ENCODE measurements around the gene RCSD1.

The RCSD1 gene

DNA sequence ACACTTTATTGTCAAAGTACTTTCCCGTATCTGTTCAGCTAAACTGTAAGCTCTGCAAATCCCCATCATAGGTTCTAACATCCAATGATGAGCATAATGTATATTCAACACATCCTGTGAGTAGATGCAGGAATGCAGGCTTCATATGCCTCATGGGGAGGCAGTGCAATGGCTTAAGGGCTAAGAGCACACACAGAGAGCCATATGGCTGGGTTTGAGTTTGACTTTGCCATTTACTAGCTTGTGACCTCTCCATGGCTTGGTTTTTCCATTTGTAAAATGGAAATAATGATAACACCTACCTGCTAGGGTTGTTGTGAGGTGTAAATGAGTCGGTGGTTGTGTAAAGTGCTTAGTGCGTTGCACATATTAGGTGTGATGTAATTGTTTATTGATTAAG, 13.4 kb downstream of the RCSD1 start:
- no peak for DNase-seq

DNA sequence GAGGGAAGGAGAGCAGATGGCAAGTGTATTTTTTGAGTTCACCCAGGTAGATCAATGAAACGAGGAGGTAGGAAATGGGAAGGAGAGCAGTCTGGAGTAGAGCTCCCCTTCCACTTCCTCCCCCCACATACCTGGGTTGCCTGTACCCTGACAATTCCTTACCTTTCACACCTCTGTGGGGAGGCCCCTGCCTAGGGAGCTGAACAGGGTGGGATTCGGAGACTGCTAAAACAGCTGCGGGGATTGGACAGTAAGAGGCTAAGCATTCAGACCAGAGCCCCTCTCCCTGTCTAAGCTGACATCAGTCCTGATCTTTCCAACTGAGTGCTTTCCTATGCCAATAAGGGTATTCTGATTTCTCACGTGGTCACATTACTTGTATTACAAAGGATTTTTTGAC, 14.5 kb downstream of the RCSD1 start:
- no peak for DNase-seq

DNA sequence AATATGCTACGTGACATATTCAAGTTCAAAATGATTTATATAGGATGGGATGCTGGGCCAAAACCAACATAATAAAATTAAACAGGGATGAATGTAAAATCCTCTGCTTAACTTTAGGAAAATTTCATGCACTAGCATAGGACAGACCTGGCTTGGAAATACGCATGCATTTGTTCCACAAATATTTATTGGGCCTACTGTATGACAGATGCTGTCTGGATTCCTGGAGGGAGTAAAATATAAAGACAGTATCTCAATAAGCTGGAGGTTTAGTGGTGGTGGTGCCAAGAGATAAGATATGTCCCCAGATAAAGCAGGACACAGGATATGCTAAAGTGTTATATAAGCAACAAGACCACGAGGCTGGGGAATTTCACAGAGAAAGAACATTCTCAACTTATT, 15.1 kb downstream of the RCSD1 start:
- DNase-seq: no peak

DNA sequence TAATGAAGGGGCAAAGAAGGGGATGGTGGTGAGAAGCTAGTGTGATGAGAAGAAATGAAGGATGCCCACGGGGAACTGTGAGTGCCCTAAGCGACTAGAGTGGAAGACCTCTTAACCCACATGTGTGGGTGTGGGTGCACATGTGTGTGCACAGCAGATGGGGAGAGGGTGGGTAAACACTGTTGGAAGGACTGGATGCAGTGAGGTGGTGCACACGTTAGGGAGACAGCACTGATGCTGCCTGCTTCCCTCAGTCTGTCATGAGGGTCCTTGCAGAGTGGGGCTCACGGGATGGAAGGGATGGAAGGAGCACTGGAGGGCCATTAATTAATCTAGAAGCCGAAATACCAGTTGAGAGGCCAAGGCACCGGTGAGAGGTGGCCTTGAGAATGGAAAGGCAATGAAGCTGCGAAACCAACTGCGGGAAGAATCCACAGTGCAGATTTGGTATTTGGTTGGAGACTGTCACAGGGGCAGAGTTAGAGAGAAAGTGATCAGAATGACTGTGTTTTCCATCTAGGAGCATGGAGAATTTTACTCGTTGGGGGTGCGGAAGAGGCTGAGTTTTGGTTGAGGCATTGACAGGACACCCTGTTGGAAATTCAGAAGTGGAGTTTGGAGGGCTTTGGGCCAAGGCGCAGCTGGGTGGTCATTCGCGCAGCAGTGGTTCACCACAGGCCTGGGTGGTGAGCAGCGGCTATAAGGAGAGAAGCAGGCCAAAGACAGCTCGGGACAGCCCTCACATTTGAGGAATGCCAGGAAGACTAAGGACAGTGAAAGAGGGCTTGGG, 15.8 kb downstream of the RCSD1 start:
- no peak for DNase-seq

DNA sequence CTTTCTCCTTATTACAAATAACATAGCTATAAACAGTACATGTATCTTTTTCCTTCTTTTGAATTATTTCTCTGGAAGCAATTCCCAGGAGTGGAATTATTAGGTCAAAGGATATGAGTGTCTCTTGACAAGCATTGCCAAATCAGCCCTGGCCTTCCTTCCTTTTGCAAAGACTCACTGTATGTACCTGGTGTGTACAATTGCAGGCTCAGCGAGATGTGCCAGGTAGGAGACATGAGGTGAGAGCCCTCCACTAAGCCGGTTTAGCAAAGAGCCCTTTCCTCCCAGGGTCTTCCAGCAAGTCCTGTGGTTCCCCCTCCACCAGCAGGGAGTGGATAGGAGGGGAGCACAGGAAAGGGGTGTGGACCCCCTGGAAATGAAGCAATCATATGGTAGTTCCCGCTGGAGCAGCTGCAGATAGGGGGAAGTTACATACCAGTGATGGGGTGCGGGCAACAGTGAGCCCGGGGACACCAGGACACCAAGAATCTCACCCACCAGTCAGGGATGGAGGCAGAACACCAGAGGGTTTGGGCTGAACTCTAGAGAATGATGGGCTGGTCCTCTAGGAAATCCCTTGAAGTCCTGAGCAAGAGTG, 18.3 kb downstream of the RCSD1 start:
- no peak for DNase-seq

DNA sequence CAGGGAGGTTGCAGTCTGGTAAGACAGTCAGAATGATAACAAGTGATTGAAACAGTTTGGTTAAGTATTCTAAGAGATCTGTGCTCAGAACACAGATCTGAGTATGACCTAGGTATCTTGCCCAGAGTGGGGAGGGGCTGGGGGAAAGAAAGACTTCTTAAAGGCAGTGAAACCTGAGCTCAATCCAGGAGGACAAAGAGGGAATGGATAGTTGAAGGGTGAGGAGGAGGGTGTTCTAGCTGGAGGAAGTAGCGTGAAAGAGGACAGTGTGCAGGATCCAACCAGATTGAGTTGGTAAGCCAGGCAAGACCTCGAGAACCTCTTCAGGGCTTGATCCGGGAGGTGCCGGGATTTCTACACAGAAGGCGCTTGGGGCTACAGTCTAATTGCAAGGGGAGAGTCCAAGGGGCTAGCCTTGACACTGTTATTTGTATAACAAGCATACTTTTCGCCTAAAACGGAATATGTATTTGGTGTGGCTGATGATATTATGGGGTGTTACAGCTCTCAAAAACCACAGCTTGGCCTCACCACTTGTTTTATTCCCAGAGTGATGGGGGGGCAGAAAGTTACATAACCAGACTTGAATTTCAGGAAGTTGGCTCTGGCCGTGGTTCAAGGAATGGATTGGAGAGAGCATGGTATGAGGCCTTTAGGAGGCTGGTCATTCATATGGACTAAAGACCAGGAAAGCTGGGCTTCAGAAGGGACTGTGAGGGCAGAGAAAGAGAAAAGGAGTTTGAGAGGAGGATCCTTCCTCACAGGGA, 19.1 kb downstream of the RCSD1 start:
- no peak for DNase-seq

DNA sequence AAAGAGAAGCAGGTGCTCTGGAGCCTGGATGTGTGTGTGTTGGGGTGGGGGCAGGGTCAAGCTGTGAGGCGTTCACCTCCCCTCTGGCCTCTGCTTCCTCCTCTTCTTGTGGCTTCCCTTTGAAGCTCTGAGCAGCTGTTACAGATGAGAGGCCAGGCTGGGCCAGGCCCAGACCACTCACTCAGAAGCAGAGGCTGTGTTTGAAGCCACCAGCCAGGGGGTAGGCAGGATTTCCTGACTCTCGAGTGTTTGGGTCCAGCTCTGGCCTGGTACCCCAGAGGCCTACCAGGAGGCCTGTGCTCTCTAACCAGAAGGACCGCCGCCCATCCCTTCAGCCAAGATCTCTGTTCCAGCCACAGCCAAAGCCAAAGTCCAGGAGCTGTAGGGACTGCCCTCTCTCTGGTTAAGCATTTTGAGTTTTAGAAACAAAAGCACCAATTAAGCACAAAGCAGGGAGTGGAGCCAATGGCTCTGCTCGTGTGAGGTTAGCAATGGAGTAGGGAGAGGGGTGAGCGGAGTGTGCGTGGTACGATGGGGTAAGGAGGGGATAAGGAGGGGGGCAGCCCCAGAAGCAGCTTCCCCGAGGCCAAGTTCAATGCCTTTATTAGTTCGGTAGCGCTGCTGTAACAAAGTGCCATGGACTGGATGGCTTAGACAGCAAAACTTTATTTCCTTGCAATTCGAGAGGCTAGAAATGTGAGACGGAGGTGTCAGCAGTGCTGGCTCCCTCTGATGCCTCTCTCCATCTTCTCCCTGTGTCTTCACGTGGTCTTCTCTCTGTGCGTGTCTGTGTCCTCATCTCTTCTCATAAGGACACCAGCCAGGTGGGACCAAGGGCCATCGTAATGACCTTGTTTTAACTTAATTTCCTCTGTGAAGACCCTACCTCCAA, 20.5 kb downstream of the RCSD1 start:
- DNase-seq: no peak

DNA sequence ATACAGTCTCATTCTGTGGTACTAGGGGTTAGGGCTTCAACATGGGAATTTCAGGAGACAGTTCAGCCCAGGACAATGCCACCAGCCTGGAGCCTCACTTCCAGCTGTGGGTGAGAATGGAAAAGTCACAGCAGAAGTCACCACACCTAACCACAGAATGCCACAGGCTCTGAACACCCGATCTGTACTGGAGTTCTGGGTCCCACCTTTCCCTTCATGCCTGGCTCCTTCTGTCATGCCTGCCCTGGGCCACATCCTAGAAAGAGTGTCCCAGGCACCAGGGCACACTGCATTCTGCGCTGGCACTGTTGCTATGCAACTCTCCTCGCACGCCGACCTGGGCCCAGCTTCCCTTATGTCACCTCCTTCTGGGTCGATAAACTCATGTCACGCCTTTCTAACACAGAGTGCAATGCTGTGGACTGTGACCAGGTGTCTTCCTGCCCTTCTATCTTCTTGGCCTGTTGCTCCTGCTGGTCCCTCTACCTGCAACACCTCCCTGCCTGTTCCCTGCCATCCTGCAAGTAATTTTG, 21.2 kb downstream of the RCSD1 start:
- no peak for DNase-seq

DNA sequence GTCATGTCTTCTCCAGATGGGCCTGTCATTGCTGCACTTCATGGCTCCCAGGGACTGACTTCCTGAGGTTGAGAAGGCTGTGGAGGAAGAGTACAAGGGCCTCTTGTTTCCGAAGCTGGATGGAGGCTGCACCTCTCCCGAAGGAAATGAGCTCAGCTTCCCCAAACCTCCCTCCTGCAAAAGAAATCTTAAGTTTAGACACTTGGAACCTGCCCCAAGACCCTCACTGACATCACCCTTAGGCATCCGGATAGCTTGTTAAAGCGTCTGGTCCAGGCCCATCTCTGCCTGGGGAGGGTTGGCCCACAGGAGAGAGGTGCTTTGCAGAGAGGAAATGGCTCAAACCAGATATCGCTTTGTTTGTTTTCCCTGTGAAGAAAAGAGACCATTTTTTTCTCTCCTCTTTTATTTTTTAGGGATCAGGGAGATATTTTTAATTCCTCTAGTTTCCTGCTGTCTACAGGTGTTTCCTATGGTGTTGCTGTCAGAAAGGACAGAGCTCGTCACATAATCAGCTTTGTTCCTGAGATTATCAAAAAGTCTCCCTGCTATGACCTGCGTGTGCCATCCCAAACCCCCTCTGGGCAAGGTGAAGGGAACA, 25.0 kb downstream of the RCSD1 start:
- no peak for DNase-seq

DNA sequence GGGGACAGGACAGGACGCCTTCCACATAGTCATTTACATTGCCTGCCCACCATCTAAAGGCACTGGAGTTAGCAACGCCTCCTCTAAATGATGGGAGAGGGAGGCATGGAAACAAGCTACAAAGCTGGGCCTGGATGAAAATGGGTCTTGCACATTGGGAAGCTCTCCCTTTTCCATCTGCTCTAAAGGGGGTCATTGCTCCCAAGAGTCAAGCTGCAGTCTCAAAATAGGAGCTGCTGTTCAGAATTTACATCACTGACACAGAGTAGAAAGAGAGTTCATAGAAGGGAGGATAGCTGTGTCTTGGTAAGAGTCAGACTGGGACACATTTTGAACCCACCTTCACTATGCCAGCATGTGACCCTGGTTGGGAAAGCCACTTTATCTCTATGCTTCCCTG, 26.6 kb downstream of the RCSD1 start:
- no peak for DNase-seq

DNA sequence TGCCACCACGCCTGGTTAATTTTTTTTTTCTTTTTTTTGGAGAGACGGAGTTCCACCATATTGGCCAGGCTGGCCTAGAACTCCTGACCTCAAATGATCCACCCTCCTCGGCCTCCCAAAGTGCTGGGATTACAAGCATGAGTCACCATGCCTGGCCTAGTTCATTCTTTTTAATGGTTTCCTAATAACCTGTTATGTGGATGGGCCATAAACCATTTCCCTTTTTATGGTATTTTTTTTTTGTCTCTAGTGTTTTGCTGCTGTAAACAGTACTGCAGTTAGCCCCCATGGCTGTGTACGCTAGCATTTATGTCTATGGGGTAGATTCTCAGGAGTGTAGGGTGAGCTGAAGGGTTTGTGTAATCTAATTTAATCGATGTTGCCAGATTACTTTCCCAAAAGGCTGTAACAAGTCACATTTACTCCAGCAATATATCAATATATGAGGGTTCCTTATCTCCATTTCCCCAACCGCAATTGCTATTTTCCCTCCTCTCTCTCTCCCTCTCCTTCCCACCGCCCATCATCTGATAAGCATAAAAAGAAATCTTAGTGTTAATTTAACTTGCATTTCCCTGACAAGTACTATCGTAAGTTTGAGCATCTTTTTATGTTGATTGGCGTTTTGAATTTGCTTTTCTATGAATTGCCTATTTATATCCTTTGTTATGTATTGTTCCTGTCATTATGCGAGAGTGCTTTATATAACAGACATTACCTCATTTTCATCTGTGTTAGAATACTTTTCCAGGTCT, 28.7 kb downstream of the RCSD1 start:
- DNase-seq: no peak

DNA sequence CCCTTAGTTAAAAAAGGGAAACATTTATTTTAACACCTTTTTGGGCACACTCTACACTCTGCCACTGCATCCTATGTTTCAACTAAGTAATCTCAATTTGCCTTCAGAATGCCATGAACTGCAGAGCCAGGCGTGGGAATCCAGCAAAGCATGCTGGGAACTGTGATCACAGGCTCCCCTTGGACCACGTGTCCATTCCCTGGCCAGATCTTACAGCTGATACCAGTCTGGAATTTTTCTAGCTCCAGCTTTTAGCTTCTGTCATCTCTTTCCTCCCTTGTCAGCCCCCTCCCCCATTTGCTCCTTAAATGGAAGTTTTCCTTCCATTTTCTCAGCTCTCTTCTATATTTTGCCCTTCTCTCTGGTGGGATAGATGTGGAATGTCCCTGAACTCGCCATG, 29.4 kb downstream of the RCSD1 start:
- no peak for DNase-seq

DNA sequence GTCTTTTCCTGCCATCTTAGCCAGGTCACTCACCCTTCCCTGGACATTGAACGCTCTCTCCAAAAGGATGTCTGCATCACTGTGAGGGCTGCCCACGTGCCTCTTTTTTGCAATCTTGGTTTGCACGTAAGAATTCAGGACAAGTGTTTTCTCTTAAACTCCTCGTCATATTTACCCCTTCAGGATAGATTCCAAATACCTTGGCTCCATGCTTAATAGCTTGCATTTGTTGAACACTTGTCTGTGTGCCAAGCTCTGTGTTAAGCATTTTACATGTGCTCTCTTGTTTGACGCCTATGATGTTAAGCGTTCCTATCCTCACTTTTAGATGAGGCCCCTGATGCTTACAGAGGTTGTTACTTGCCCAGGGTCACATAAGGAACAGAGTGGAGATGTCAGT, 29.8 kb downstream of the RCSD1 start:
- no peak for DNase-seq

DNA sequence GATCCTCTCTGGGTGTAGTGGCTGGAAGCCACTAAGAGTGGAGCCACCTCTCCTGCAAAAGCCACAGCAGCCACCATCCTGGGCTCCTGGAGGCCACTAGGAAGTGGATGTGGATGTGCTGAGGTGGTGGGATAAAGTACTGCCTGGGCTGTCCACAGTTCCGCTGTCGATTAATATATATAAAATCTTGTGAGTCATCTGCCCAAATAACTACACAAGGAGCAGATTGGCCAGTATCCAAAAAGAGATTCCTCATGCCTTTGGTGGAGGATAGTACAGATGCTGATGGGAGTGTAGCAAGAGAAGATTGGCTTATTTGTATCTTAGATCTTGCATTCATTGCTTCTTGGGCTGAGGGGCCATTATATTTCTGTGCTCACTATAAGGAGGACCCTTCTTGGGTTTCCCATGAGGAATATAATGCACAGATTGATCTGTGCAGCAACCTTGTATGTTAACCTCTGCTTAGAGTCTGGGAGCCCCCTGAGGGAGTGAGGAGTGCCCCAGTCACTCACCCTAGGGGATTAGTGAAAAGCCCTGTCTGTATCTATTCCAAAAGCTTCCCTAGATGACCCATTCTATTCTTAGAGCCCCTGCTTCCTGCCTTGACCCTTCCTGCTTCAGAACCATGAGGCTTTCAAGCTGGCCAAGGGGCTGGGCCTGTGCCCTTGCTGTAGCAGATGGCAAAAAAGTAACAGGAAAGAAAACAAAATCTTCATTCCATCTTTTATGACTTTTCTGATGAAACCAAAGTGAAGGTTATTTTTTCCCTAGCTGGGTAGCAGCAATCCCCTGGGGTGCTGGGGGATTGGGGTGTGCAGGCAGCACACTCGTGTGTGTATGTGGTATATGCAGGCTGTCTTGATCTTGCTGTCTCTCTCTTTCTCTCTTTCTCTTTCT, 31.7 kb downstream of the RCSD1 start:
- DNase-seq: no peak

DNA sequence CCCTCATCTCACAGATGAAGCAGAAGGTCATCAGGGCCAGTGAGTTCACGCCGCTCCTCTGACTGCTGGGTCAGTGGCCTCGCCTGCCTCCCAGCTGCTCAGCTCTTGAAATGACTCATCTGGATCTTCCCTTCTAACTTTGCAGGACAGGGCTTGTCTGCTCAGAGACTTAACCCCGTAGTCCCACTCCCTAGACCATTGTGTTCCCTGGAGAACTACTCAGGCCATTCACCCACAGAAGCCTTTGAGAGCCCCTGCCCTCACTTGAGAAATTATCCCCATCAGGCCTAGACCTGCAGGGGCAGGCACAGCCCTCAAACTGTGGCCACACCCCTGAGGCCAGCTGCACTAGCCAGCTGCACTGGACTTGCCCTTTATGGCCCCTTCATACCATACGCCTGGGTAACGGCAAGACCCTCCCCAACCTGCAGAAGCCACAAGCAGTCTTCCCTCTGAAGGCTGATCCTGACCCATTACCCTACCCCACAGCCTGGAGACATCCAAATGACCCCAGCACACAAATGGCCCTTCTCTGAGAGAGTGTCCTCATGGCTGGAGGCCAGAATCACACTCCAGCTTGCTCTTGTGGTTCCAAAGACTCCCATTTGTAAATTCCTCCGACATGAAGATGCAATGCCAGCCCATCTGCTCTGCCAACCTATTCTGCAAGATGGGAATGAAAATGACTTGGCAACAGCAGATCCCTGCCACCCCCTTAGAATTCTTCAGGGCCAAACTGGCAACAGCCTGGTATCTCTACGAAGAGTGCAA, 33.2 kb downstream of the RCSD1 start:
- DNase-seq: no peak

DNA sequence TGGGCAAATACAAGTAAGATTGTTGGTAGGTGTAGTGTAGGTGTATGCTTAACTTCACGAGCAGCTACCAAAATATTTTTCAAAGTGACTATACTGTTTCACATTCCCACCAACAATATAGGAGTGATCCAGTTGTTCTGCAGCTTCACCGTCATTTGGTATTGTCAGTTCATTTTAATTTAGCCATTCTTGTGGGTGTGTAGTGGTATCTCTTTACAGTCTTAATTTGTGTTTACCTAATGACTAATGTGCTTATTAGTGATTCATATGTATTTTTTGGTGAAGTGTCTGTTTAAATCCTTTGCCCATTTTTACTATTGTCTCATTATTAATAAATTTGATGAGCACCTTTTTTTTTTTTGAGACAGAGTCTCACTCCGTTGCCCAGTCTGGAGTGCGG, 35.4 kb downstream of the RCSD1 start:
- DNase-seq: no peak

DNA sequence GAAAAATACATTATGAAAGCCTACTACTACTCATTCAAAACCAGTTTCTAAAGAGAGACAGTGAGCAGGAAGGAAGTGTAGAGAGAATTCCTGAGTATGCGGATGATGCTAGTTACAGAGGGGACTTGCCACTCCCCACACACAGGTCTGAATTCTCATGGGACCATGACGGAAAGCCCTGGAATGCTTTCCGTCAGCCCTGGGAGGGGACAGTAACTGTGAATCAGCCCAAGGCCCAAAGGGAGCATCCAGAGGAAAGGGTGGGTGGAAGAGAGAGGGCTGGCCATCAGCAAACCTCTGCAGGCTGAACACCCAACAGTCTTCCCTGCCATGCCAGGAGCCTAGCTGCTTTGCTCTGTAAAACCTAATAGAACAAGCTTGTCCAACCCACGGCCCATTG, 36.4 kb downstream of the RCSD1 start:
- no peak for DNase-seq

DNA sequence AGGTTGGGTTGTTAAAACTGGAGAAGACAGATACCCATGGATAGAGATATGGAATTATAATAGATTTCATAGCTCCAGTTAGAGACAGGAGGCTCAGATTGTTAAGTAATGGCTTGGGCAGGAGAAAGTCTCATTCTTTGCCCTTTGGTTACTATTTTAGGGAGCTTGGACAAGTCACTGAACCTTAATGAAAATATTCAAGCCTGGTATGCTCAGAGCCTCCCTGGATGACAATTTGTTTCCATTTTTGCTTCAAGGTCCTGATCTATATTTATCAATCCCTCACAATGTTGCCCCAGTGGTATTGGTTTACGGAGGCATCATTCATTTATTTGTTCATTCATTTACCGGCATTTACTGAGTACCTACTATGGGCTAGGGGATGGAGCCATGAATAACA, 37.5 kb downstream of the RCSD1 start:
- DNase-seq: no peak

DNA sequence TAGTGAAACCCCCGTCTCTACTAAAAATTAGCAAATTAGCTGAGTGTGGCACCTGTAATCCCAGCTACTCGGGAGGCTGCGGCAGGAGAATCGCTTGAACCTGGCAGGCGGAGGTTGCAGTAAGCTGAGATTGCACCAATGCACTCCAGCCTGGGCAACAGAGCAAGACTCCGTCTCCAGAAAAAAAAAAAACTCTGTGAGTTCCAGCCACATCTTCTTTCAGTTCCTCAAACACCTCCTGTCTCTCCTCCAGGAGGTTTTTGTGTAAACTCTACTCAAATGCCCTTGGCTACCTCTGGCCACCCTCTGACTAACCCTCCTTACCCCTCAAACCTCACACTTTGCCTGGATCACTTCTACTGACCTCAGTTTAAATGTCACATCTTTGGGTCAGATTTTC, 38.1 kb downstream of the RCSD1 start:
- DNase-seq: no peak

Measured in NCI-H345 (cell line).